Heart left ventricle (tissue), 13 donors: ENCODE results near the gene EPHX1.

ENCODE experiments used
- CTCF ChIP-seq, 12 donors: fragments of 200-600 bp; sonication (generic) in 4 of 12; IDR thresholded peaks; one replicate each; pipeline versions ENCODE4 v1.5.0 to v1.8.0; 2018 to 2022; ENCODE audit warnings: antibody characterized with exemption in 12 of 12, mild to moderate bottlenecking in 5 of 12
- POLR2A ChIP-seq, 2 donors: fragments of 450-650 bp; IDR thresholded peaks; one replicate each; pipeline ENCODE4 v1.6.1; 2017; ENCODE audit warnings: antibody characterized with exemption in 2 of 2, mild to moderate bottlenecking in 2 of 2, moderate library complexity in 2 of 2
- donor health status: ischemic (EF 13 %, LVEDD 7.1; RV severe dilation, severe dysfunction).
- donor health status: DM: no; HTN: yes; CAD: no.
- donor health status: DM: no; HTN: no; CAD: no.
- donor health status: ischemic (EF 25% LVEDD 6.9; RV normal size, moderate dysfunction).
- donor health status: ischemic (EF 25% LVEDD 5.7; RV mildly dilated, moderate dysfunction).
- donor health status: ischemic (EF 35%, LVEDD 5.7; RV mildly dilated, moderate dysfunction).
- donor health status: nonischemic (EF 11% LVEDD 7.7; RV severe dilation, severe dysfunction).
- donor health status: DM: yes; HTN: yes; CAD: no.
- donor health status: PGD.
- donor health status: ischemic (EF 29% LVEDD 5.4; RV normal size, mild dysfunction).
- donor health status: nonischemic (EF 23%, LVEDD 6.1; RV moderate dilation, normal function).

GRCh38 chr1:225872075-225872430 lies 62.1 kb downstream of the EPHX1 start:
- TF ChIP-seq POLR2A (IDR thresholded peaks at IDR 0.05) (no peak), CTCF (IDR thresholded peaks at IDR 0.05) (no peak)
